Measurements from ENCODE around the gene S1PR4. TPM values are rescaled to one million over a fixed set of nuclear protein-coding genes. Genes with fewer than 3 reads are reported as not detected.

The S1PR4 gene
- polyA plus RNA-seq, 1 of the 3 experiments (the other 2 are of a cell fraction), result not detected

DNA sequence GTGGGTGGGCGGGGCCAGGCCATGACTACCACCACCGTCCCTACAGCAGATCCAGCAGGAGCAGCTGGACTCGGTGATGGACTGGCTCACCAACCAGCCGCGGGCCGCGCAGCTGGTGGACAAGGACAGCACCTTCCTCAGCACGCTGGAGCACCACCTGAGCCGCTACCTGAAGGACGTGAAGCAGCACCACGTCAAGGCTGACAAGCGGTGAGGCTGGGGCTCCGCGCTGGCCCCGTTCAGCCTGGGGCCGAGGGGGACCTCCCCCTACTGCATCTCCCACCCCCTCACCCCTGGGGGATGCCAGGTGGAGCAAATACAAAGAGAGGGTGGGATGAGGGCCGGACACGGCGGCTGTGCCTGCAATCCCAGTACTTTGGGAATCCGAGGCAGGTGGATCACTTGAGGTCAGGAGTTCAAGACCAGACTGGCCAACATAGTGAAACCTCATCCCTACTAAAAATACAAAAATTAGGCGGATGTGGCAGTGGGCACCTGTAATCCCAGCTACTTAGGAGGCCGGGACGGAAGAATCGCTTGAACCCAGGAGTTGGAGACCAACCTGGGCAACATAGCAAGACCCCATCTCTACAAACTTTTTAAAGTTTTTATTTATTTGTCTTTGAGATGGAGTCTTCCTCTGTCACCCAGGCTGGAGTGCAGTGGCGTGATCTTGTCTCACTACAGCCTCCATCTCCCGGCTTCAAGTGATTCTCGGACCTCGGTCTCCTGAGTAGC lies 27.8 kb downstream of the S1PR4 start:
- Histone ChIP-seq H3K9me2 (no peaks in the 10 kb centered on the region), H3K79me2 (ENCODE audit: insufficient read depth) (no peaks in the 10 kb centered on the region), H3K4me1 (ENCODE audit: control insufficient read depth in 1 of 2, insufficient read depth in 2 of 2, low read depth in 1 of 2, low read length in 1 of 2) (no peaks in the 10 kb centered on the region), H3K4me3 (ENCODE audit: low read depth in 2 of 2, low read length in 1 of 2) (no peak overlapping the region), H3K4me2 (no peak overlapping the region), H3K9me3 (no peaks in the 10 kb centered on the region), H3K36me3 (replicated peaks in 1 of 2; ENCODE audit: control insufficient read depth in 1 of 2, insufficient read depth in 2 of 2, low read length in 1 of 2) (peaks cover 5 to 32% of the 10 kb centered on the region in 2 experiments), H3F3A (replicated peaks; ENCODE audit: insufficient read depth) (no peaks in the 10 kb centered on the region), H3K27ac (ENCODE audit: low read depth in 2 of 2, low read length in 1 of 2) (no peak overlapping the region), H3K27me3 (ENCODE audit: insufficient read depth) (no peaks in the 10 kb centered on the region), H3K9ac (no peak overlapping the region), H4K20me1 (ENCODE audit: insufficient read depth) (0 out of 2 replicates have a peak, but pooled peaks cover 5% of the 10 kb centered on the region), H2AFZ (ENCODE audit: low read depth) (no peak overlapping the region)
- ChIA-PET CTCF (interaction anchor here (0.8 kb wide), 1 partner anchor 43 kb away, joined by 3 read pairs; no protein-coding TSS in a partner anchor), POLR2A (no interaction called here)
- TF ChIP-seq POLR2AphosphoS5 (IDR thresholded peaks at IDR 0.05; ENCODE audit: low read depth, low read length) (no peak), TCF12 (IDR thresholded peaks at IDR 0.05) (no peak)
- TF ChIP-seq, protein P1, sequence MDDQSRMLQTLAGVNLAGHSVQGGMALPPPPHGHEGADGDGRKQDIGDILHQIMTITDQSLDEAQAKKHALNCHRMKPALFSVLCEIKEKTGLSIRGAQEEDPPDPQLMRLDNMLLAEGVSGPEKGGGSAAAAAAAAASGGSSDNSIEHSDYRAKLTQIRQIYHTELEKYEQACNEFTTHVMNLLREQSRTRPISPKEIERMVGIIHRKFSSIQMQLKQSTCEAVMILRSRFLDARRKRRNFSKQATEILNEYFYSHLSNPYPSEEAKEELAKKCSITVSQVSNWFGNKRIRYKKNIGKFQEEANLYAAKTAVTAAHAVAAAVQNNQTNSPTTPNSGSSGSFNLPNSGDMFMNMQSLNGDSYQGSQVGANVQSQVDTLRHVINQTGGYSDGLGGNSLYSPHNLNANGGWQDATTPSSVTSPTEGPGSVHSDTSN (IDR thresholded peaks at IDR 0.05), result no peak
- TF ChIP-seq, protein P2, sequence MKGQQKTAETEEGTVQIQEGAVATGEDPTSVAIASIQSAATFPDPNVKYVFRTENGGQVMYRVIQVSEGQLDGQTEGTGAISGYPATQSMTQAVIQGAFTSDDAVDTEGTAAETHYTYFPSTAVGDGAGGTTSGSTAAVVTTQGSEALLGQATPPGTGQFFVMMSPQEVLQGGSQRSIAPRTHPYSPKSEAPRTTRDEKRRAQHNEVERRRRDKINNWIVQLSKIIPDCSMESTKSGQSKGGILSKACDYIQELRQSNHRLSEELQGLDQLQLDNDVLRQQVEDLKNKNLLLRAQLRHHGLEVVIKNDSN (IDR thresholded peaks at IDR 0.05; ENCODE audit: borderline replicate concordance, low read depth), result no peak
- TF ChIP-seq, protein P3, sequence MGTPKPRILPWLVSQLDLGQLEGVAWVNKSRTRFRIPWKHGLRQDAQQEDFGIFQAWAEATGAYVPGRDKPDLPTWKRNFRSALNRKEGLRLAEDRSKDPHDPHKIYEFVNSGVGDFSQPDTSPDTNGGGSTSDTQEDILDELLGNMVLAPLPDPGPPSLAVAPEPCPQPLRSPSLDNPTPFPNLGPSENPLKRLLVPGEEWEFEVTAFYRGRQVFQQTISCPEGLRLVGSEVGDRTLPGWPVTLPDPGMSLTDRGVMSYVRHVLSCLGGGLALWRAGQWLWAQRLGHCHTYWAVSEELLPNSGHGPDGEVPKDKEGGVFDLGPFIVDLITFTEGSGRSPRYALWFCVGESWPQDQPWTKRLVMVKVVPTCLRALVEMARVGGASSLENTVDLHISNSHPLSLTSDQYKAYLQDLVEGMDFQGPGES (IDR thresholded peaks at IDR 0.05; ENCODE audit: low read depth, low read length), result no peak
- TF ChIP-seq, protein P4, sequence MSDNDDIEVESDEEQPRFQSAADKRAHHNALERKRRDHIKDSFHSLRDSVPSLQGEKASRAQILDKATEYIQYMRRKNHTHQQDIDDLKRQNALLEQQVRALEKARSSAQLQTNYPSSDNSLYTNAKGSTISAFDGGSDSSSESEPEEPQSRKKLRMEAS (IDR thresholded peaks at IDR 0.05; ENCODE audit: low read depth), result no peak
- no peak for DNase-seq
- WGBS (ENCODE audit: low lambda C conversion rate), result 93% methylated on average over 17 of the region's 28 CpGs

DNA sequence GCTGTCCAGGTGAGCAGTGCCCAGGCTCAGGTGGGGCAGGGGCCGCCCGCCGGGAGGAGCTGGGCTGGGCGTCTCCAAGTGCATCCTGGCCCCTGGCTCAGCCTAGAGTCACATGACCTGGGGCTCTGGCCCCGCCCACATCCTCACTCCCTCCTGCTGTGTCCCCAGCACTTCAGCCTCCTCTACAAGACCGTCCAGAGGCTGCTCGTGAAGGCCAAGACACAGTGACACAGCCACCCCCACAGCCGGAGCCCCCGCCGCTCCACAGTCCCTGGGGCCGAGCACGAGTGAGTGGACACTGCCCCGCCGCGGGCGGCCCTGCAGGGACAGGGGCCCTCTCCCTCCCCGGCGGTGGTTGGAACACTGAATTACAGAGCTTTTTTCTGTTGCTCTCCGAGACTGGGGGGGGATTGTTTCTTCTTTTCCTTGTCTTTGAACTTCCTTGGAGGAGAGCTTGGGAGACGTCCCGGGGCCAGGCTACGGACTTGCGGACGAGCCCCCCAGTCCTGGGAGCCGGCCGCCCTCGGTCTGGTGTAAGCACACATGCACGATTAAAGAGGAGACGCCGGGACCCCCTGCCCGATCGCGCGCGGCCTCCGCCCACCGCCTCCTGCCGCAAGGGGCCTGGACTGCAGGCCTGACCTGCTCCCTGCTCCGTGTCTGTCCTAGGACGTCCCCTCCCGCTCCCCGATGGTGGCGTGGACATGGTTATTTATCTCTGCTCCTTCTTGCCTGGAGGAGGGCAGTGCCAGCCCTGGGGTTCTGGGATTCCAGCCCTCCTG lies 29.1 kb downstream of the S1PR4 start:
- H4K20me1 ChIP-seq (ENCODE audit: insufficient read depth), result 0 out of 2 replicates have a peak, but pooled peaks cover 5% of the 10 kb centered on the region
- CTCF ChIA-PET, result interaction anchor here (1.1 to 1.4 kb wide), 2 partner anchors 17 to 257 kb away, joined by 3 to 4 read pairs; partner anchors contain the start of gene CELF5
- no peaks in the 10 kb centered on the region for H3K9me2 ChIP-seq
- POLR2A ChIA-PET, result no interaction called here
- H3K4me2 ChIP-seq, result no peak overlapping the region
- no peak overlapping the region for H3K4me3 ChIP-seq (ENCODE audit: low read depth in 2 of 2, low read length in 1 of 2)
- no peak overlapping the region for H3K9ac ChIP-seq
- H2AFZ ChIP-seq (ENCODE audit: low read depth), result no peak overlapping the region
- 90% methylated on average over 24 of the region's 43 CpGs for WGBS (ENCODE audit: low lambda C conversion rate)
- no peaks in the 10 kb centered on the region for H3F3A ChIP-seq (replicated peaks; ENCODE audit: insufficient read depth)
- no peaks in the 10 kb centered on the region for H3K79me2 ChIP-seq (ENCODE audit: insufficient read depth)
- no peaks in the 10 kb centered on the region for H3K27me3 ChIP-seq (ENCODE audit: insufficient read depth)
- TF ChIP-seq MEF2A (IDR thresholded peaks at IDR 0.05; ENCODE audit: borderline replicate concordance, low read depth) (no peak), MXI1 (IDR thresholded peaks at IDR 0.05; ENCODE audit: low read depth, low read length) (no peak), GABPA (IDR thresholded peaks at IDR 0.05; ENCODE audit: low read depth) (no peak), FOXJ3 (CRISPR knock-in tag; IDR thresholded peaks at IDR 0.05) (no peak), EZH2phosphoT487 (IDR thresholded peaks at IDR 0.05; ENCODE audit: borderline replicate concordance, low read depth) (no peak)
- TF ChIP-seq, protein P2 (IDR thresholded peaks at IDR 0.05; ENCODE audit: borderline replicate concordance, low read depth), result peak; percentile 41; the same call in 1 of the 2 replicates
- TF ChIP-seq, protein P5, sequence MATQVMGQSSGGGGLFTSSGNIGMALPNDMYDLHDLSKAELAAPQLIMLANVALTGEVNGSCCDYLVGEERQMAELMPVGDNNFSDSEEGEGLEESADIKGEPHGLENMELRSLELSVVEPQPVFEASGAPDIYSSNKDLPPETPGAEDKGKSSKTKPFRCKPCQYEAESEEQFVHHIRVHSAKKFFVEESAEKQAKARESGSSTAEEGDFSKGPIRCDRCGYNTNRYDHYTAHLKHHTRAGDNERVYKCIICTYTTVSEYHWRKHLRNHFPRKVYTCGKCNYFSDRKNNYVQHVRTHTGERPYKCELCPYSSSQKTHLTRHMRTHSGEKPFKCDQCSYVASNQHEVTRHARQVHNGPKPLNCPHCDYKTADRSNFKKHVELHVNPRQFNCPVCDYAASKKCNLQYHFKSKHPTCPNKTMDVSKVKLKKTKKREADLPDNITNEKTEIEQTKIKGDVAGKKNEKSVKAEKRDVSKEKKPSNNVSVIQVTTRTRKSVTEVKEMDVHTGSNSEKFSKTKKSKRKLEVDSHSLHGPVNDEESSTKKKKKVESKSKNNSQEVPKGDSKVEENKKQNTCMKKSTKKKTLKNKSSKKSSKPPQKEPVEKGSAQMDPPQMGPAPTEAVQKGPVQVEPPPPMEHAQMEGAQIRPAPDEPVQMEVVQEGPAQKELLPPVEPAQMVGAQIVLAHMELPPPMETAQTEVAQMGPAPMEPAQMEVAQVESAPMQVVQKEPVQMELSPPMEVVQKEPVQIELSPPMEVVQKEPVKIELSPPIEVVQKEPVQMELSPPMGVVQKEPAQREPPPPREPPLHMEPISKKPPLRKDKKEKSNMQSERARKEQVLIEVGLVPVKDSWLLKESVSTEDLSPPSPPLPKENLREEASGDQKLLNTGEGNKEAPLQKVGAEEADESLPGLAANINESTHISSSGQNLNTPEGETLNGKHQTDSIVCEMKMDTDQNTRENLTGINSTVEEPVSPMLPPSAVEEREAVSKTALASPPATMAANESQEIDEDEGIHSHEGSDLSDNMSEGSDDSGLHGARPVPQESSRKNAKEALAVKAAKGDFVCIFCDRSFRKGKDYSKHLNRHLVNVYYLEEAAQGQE (IDR thresholded peaks at IDR 0.05; ENCODE audit: low read depth, low read length), result no peak
- no peaks in the 10 kb centered on the region for H3K4me1 ChIP-seq (ENCODE audit: control insufficient read depth in 1 of 2, insufficient read depth in 2 of 2, low read depth in 1 of 2, low read length in 1 of 2)
- DNase-seq, result peak; percentile 51
- no peak overlapping the region for H3K27ac ChIP-seq (ENCODE audit: low read depth in 2 of 2, low read length in 1 of 2)
- no peaks in the 10 kb centered on the region for H3K9me3 ChIP-seq
- peaks cover 5 to 30% of the 10 kb centered on the region in 2 experiments for H3K36me3 ChIP-seq (replicated peaks in 1 of 2; ENCODE audit: control insufficient read depth in 1 of 2, insufficient read depth in 2 of 2, low read length in 1 of 2)
